Stimulated activated CD4-positive, alpha-beta T cell treated with anti-CD3 and anti-CD28 coated beads, Interleukin-12 subunit alpha, Interleukin-12 subunit beta, amount 100 ng/mL, for 24 hours (primary cell): Measurements from ENCODE around the gene GTF3C4.
"Not testable (repeated sequence)": the region's sequence is repeated elsewhere in the genome, so short reads cannot be mapped to it uniquely, and the experiment has no call there.

Experiments used
- DNase-seq, 2 experiments: peaks; one replicate each; pipeline ENCODE4 v3.0.0-alpha.2; 2020; ENCODE audit warnings: low read depth in 2 of 2

GTF3C4 gene

DNA sequence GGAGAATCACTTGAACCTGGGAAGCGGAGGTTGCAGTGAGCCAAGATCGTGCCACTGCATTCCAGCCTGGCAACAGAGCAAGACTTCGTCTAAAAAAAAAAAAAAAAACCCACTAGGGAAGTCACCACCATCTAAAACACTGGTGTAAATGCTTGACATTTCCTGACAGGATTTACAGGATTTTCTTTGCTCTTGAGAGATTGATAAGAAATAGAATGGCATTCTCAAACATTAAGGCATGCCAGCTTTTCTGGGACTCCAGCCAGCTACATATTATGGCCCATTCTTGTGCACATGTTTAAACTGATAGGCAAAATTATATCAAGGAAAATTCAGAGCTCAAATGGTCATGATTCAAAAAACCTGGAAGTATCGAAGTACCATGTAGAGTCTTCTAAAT lies 28.7 kb downstream of the GTF3C4 start:
- DNase-seq: no peak

DNA sequence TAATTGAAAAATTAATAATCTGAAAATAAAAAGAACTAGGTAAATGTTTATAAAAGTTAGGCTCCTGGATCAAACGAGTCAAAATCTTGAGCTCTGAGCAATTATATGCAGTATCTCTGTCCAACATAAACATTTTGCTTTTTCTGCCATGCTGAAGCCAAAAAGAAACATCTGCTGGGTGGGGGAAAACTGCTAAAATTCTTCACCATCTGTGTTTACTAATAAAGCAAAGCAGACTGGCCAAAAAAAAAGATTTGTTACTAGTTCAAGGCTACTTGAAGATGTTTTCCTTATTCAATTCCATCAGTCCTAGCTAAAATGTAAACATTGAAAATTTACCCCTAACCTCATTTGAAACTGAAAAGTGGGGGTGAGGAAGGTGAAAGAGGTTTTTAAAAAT lies 29.7 kb downstream of the GTF3C4 start:
- DNase-seq: no peak

DNA sequence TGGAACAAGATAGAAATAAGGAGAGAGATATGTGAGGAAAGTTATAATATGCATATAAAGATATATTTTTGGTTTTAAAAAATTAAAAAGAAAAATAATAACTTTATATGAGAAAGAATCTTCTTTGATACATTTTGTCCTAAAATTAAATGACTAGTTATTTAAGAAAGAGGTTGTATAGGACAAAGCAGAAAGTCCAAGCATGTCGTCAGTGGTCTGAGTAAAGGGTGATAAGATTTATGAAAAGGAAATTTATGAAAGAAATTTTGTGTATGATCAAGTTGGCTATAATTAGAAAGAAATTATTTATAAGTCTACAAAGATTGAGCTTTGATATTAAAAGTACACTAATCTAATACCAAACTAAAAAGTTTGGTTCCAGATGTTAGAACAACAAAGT lies 32.0 kb downstream of the GTF3C4 start:
- DNase-seq: no peak

DNA sequence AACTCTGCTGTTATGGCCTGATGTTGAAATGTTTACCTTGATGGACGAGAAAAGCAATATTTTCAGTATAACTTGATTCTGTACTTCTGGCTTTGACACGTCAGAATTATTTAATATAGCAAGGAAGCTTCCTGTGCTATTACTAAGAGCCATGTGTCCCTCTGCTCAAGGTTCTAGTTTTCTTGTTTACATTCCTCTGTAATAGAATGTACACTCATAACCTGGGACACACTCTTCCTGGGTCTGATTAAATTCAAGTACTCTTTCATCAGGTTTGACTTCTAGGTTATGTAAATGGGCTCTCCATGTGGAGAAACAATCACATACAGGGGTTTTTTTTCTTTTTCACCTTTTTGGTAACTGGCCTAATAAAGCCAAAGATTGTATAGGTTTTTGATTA lies 33.1 kb downstream of the GTF3C4 start:
- no peak for DNase-seq

DNA sequence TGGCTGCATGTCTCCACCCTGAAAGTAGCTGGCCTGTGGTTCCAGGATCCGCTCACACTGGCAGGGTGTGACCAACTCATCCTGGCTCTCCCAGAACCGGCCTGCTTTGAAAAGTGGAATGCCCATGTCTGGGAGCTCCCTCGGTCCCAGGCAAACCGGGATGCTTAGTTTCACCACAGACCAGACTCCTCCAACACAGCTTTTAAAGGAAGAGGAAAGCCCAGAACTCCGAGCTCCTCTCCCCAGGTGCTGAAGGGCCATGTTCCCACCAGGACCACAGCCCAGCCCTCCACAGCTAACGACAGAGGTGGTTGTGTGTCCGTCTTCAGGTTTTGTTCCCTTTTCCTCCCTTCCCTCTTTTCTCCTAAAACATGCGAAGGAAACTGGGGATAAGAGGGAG lies 38.0 kb downstream of the GTF3C4 start:
- DNase-seq: no peak

DNA sequence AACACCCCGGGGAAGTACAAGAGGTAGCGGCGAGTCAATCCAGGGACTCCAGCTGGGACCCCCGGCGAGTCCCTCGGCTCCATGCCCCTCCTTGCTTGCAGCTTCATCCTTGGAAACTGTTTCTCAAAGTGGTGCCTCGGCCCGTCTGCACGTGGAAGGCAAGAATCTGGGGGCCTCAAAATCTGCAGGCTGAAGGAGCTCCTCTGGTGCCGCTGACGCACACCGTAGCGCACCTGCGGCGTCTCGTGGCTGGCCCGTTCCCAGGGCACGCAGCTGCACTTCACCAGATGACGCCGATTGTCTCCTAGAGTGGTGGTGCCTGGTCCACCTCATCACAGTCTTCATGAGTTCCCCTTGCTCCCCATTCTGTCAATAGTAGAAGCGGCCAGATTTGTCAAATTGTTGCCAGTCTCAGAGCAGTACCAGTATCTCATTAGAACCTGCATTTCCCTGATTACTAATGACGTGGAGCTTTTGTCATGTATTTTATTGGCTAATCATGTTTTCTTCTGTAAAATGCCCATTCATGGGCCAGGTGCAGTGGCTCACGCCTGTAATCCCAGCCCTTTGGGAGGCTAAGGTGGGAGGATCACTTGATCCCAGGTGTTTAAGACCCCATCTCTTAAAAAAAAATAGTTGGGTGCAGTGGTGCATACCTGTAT lies 38.6 kb downstream of the GTF3C4 start:
- no peak for DNase-seq

DNA sequence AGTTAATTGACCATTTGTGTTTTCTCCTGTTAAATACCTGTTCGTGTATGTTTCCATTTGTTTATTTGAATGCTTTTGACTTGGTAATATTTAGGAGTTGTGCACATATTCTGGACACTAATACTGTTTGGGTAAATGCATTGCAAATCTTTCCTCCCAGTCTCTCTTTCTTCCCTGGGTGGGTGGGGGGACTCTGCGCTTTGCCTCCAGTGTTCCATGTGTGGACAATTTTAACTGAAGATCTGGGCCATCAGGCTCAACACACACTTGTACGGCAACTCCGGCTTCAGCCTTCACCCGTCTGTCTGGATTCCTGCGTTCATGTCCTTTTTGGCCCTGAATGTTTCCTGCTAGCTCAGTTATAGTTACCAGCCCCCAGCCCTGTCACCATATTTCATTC lies 40.1 kb downstream of the GTF3C4 start:
- no peak for DNase-seq

DNA sequence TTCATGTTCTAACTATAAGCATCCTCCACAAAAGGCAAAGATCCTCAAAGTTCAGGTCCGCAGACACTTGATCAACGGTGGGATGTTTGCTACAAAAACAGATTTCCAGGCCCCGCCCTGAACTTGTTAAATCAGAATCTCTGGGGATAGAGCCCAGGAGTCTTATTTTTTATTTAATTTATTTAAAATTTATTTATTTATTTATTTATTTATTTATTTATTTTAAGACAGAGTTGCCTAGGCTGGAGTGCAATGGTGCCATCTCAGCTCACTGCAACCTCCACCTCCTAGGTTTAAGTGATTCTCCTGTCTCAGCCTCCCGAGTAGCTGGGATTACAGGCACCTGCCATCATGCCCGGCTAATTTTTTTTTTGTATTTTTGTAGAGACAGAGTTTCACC lies 40.9 kb downstream of the GTF3C4 start:
- not testable (repeated sequence) for DNase-seq

DNA sequence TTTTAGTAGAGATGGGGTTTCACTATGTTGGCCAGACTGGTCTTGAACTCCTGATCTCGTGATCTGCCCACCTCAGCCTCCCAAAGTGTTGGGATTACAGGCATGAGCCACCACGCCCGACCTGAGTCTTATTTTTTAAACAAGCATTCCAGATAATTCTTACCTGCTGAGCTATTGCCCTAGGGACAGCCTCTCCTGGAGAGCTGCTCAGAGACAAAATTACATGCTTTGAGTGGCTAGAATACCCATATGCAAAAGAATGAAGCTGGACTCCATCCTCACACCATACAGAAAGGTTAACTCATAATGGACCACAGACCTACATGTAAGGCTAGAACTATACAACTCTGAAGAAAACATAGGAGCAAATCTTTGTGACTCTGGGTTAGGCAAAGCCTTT lies 41.6 kb downstream of the GTF3C4 start:
- no peak for DNase-seq

DNA sequence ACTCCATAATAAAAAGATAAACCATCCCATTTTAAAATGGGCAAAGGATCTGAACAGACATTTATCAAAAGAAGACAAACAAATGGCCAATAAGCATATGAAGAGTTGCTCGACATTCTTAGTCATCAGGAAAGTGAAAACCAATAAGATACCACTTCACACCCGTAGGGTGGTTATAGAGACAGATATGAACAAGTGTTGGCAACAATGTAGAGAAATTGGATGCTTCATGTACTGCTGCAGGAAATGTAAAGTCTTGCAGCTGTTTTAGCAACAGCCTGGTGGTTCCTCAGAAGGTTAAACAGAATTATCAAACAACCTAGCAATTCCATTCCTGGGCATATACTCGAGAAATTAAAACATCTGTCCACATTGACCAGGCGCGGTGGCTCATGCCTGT lies 42.5 kb downstream of the GTF3C4 start:
- DNase-seq: no peak

DNA sequence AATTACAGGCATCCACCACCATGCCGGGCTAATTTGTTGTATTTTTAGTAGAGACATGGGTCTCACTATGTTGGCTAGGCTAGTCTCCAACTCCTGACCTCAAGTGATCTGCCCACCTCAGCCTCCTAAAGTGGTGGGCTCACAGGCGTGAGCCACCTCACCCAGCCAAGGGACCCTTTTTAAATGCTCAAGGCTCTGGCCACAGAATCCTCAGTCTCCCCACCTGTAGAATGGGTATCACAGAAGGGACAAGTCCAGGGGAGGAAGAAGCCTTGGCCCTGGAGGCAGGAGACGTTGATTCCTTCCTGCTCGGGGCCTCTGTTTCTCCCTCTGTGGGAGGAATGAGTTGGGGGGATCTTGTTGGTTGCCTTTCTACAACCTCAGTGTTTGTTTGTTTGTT lies 45.7 kb downstream of the GTF3C4 start:
- DNase-seq: no peak

DNA sequence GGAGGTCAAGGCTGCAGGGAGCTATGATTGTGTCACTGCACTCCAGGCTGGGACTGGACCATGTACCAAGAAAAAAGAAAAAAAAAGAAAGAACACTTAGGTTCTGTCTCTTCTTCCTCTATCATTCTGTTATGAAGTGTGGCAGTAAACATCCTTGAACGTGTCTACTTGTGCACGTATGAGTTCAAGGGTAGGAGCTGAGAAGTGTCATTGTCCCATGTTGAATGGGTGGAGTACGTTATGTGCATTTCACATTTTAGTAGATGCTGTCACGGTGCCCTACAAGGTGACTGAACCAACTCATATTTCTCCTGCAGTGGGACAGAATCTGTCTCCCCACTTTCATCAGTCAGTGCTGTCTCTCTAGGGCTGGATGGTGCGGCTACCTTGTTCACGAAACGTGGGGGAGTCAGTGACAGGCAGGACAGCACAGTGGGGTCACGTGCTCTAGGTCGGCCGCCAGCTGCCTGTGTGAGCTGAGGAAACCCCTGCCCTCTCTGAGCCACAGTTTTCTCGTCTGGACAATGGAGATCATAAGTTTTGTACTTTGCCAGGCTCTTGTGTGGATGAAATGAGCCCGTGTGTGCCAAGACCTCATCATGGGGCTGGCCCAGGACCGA lies 47.2 kb downstream of the GTF3C4 start:
- DNase-seq: no peak

DNA sequence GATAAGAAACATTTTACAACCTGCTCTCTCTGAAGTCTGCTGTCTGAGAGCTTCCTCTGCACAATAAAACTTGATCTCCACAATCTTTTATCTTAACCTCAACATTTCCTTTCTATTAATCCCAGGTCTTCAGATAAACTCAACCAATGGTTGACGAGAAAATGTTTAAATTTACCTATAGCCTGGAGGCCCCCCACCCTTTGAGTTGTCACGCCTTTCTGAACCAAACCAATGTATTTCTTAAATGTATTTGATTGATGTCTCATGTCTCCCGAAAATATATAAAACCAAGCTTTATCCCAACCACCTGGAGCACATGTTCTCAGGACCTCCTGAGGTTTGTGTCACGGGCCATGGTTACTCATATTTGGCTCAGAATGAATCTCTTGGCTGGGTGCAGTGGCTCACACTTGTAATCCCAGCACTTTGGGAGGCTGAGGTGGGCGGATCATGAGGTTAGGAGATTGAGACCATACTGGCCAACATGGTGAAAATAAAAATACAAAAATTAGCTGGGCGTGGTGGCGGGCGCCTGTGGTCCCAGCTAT lies 48.2 kb downstream of the GTF3C4 start:
- DNase-seq: not testable (repeated sequence)

DNA sequence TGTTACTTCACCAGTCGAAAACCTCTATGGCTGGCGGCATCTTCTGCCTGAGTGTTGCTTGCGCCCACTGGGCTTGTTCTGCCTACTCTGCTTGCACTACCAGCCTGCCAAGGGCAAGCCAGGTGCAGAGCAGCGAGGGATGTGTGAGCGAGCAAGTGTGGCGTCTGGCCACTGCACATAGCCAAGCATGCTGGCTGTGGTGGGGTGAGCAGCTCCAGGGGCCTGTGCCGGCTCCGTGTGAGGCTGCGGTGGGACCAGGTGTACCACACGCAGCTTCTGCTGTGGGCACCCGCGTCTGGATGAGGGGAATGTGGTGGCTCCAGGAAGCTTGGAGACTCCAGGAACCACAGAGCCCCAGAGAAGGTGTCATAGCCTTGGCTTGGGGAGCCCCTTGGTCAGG lies 51.4 kb downstream of the GTF3C4 start:
- no peak for DNase-seq

DNA sequence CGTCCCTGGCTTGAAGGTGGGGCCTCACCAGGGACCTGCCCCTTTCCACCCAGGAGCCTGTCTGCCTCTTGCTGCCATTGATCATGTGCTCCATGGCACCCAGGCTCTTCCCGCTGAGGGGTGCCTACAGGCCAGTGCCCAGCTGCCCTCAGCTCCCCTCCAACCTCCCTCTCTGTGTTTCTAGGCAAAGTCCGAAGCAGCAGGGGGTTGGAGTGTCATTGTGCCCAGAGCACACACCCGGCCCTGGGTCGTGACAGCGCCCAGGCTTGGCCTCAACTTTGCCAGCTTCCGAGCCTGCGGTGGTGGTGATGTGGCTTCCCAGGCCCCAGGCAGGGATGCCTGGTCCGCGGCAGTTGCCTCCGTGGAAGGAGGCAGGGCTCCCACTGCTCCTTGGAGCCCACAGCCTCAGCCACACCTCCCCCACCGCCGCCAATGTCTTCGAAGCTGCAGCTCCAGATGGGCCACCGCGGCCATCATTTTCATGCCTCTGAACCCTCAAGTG lies 52.4 kb downstream of the GTF3C4 start:
- no peak for DNase-seq

DNA sequence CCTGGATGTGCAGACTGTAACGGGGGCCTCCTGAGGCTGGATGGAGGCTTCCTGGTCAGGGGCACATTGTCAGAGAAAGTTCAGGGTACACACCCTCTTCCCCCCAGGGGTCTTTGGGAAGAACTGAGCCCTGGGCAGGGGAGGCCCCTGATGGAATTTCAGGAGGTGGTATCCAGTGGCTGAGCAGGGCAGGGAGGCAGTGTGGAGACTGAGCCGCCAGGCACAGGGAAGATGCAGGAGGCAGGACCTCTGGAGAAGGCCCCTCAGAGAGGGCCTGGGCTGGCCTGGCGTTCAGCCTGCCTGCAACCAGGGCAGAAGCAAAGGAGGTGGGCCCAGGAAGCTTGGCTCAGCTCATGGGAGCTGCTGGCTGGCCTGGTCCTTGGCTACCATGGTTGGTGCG lies 53.5 kb downstream of the GTF3C4 start:
- DNase-seq: no peak

DNA sequence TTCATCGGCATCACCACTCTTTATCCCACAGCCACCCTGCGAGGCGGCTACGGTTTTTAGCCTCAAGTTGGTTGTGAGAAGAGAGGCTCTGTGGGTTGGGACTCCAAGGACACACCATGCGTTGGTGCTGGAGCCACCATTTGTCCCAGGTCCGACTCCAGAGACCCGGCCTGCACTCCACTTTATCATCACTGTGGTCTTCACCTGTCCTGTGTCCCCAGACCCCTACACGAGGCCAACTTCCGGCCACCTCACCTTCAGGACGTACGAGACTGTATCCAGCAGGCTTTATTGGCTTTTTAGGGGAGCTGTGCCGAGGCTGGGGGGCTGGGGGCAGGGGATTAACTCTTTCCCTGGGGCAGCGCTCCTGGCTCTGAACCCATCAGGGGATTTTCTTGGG lies 55.0 kb downstream of the GTF3C4 start:
- DNase-seq: no peak

DNA sequence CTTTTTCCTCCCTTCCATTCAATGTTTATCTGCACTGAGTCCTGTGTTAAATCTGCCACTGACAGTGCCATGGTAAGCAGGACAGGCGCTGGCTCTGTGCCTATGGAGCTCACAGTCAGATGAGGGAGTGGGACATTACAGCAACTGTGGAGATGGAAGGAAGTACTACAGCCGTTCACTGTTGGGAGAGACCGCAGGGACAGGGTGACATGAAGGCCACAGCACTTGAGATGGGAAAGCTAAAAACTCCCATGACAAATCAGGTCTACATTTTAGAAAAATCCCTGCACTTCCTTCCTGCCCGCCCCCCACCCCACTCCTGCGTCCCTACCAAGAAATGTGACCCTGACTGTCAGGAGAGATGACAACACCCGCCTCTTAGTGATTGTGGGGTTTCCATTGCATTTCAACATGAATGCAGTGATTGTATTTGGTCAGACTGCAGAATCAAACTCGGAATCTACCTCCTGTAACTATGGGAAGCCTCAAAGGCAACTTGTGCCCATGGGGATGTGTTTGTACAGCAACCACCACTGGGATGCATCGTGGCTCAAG lies 56.4 kb downstream of the GTF3C4 start:
- DNase-seq: no peak

DNA sequence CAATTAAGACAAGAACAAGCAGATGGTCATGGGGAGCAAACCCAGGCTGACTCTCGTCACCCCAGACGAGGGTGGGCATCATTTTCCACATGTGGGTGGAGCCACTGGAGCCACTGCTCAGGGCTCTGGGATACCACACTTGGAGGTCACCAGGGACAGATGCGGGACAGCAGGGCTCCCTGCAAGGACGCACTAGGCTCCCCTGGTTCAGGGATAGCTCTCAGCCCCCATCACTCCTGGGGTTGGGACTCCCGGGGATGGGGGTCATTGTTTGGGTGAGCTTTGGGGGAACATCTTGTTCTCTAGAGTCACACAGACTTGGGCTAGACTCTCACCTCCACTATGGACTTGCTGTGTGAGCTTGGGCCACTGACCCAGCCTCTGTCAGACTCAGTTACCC lies 57.8 kb downstream of the GTF3C4 start:
- DNase-seq: no peak

DNA sequence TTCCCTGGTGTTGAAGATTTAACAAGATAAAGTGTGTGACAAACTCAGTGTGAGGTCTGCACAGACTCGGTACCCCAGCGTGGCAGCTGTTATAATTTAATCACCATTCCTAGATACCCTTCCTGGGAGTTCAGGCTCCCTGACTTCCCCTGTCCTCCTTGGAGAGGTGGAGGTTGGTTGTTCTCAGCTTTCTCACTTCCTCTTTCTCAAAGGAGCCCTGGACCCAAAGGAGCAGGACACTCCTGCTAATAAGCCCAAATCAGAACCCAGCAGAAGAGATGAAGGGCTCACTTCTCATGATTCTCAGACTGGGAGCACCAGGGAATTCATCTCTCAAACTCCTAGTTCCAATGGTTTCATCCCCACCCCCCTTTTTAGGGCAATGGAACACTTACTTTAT lies 58.2 kb downstream of the GTF3C4 start:
- no peak for DNase-seq

DNA sequence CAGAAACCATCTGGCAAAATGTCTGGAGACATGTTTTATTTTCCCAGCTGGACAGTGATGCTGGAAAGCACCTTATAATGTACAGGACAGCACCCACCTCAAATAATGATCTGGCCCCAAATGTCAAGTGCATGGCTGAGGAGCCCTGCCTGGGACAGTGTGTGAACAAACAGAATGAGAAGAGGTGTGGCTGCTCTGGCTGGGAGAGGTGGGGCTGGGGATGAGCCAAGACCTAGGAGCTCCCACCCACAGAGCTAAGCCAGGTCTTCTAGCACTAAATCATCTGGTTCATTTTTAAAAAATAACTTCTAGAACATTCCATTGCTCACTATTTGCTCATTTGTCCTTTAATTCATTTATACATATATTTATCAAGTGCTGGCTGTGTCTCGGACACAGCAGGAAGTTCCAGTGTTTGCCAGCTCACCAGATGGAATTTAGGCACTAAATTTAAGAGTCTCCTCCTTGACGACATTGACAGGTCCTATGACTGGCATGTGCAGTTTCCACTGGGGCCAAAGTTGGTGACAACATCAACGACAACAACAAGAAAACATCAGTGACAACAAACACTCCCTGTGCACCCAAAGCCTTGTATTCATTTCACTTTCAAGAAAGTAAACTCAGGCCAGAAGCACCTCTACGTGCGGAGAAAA lies 59.1 kb downstream of the GTF3C4 start:
- DNase-seq: no peak
